K562 (cell line): ENCODE data around the gene AJM1. TPM values are rescaled to one million over a fixed set of nuclear protein-coding genes. Genes with fewer than 3 reads are reported as not detected.

Experiments
- DIDO1 ChIP-seq: fragments of 450-650 bp; IDR thresholded peaks from 2 replicates; pipeline ENCODE4 v1.6.1; 2016; ENCODE audit warnings: low read depth, missing biosample characterization, missing genetic modification characterization
- FOXJ2 ChIP-seq: fragments of 200-800 bp; sonication (Bioruptor generic); IDR thresholded peaks from 2 replicates; pipeline ENCODE4 v1.6.1; 2016; ENCODE audit warnings: missing genetic modification characterization, missing compliant biosample characterization
- MTA3 ChIP-seq: fragments of 450-650 bp; formaldehyde crosslinking; IDR thresholded peaks from 2 replicates; pipeline ENCODE4 v1.6.1; 2017; ENCODE audit warnings: mild to moderate bottlenecking, borderline replicate concordance
- MTF1 ChIP-seq: fragments of 250-450 bp; sonication (Bioruptor Pico); IDR thresholded peaks from 2 replicates; pipeline ENCODE4 v1.9.0; 2021; ENCODE audit warnings: moderate library complexity, mild to moderate bottlenecking, inconsistent platforms, borderline replicate concordance
- NFE2 ChIP-seq: IDR thresholded peaks from 2 replicates; pipeline ENCODE4 v1.6.1; 2014; ENCODE audit warnings: antibody characterized with exemption, low read depth
- NR2F6 ChIP-seq: fragments of 450-650 bp; formaldehyde crosslinking; IDR thresholded peaks from 2 replicates; pipeline ENCODE4 v1.4.0; 2020; ENCODE audit warnings: mild to moderate bottlenecking
- NRF1 ChIP-seq, 2 experiments: fragments of 450-650 bp; IDR thresholded peaks in 1 of 2; conservative IDR thresholded peaks in 1 of 2; 2 replicates each; pipeline ENCODE4 v1.6.1; 2014; ENCODE audit warnings: mild to moderate bottlenecking in 2 of 2
- PYGO2 ChIP-seq: fragments of 450-650 bp; IDR thresholded peaks from 2 replicates; pipeline ENCODE4 v1.6.1; 2016; ENCODE audit warnings: mild to moderate bottlenecking, missing genetic modification characterization, moderate library complexity, missing compliant biosample characterization
- RCOR1 ChIP-seq, 2 experiments: IDR thresholded peaks; 2 replicates each; pipeline ENCODE4 v1.6.1; 2012; ENCODE audit warnings: low read depth in 2 of 2, low read length in 2 of 2, borderline replicate concordance in 1 of 2, improper control_type of control experiment in 1 of 2
- SRSF1 ChIP-seq: fragments of 200-400 bp; formaldehyde crosslinking; IDR thresholded peaks from 2 replicates; pipeline ENCODE4 v1.6.1; 2017; ENCODE audit warnings: mild to moderate bottlenecking, low read depth, low read length, moderate library complexity
- TBP ChIP-seq: optimal IDR thresholded peaks from 2 replicates; pipeline ENCODE3; 2011; ENCODE audit warnings: low read depth, low read length, improper control_type of control experiment
- ZBTB40 ChIP-seq, 2 experiments: fragments of 450-650 bp in 1 of 2; sonication (generic) in 1 of 2; formaldehyde crosslinking in 1 of 2; IDR thresholded peaks; 2 replicates each; pipeline versions ENCODE4 v1.7.1 to v1.9.0; 2016 to 2022; ENCODE audit warnings: inconsistent platforms in 1 of 2, mild to moderate bottlenecking in 1 of 2, missing genetic modification reagents in 1 of 2
- ZKSCAN3 ChIP-seq: fragments of 250-450 bp; sonication (Bioruptor Pico); IDR thresholded peaks from 2 replicates; pipeline ENCODE4 v1.4.0; 2020
- ZNF224 ChIP-seq: sonication (generic); formaldehyde crosslinking; IDR thresholded peaks from 2 replicates; pipeline ENCODE4 v1.8.0; 2022; ENCODE audit warnings: mild to moderate bottlenecking, missing genetic modification reagents
- polyA plus RNA-seq, 8 experiments: library from polyadenylated mRNA; depleted of rRNA in 4 of 8; stranded (reverse) in 5 of 8; unstranded in 3 of 8; fragments of >200 nt; fragmentation: Nextera tagmentation in 2 of 8; fragmentation: Illumina TruSeq in 1 of 8; extraction: Ambion mirVana in 2 of 8; extraction: Trizol in 1 of 8; gene quantifications; 2 replicates each; pipeline versions ENCODE4 v1.2.1 to v1.2.3, GENCODE V29; 2011 to 2014; ENCODE audit warnings: inconsistent platforms in 1 of 8, missing spikeins in 1 of 8
- total RNA-seq, 7 experiments: library from RNA; depleted of rRNA in 6 of 7; stranded (reverse); fragments of >200 nt in 6 of 7; fragmentation: Illumina TruSeq in 2 of 7; extraction: Trizol in 2 of 7; gene quantifications; 2 replicates each; pipeline versions ENCODE4 v1.2.1 to v1.2.3, GENCODE V29; 2011 to 2021; ENCODE audit warnings: low replicate concordance in 1 of 7
- TF ChIP-seq, protein P1 (sequence below): fragments of 250-450 bp; sonication (Bioruptor Pico); IDR thresholded peaks from 2 replicates; pipeline ENCODE4 v1.4.0; 2020
- TF ChIP-seq, protein P2 (sequence below): fragments of 250-450 bp; sonication (Bioruptor Pico); IDR thresholded peaks from 2 replicates; pipeline ENCODE4 v1.8.0; 2021; ENCODE audit warnings: mild to moderate bottlenecking, moderate library complexity

AJM1 gene
- total and polyA plus RNA-seq, 9 of the 15 experiments (the other 6 are each of a cell fraction or from before 2014, with no cell fraction given) = 0.01 to 3.7 (median 0.65) TPM; not detected in 1

DNA sequence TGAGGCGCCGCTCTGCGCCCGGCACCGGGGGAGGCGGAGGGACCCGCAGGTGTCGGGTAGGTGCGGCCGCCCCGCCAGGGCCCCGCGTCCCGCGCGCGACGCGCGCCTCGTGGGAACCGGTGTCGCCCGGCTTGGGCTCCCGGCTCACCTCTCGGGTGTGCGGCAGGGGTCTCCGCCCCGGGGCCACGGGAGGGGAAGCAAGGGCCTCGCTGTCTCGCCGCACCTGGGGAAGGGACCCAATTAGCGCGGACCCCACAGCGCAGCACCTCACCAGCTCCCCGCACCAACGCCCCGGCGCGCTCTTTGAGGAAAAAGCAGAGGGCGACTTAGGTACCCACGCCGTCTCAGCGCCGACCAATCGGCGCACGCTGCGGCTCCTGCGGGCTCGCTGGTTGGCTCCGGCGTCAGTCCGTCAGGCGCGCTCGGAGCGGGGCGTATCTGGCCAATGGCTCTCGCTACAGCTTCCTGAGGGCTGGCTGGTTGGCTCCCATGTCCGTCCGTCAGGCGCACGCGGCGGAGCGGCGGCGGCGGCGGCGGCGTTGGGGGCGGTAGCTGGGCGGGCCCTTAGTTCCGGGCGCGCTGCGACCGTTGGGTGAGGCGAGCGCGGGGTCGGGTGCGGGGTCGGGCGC lies 43.8 kb downstream of the AJM1 start, which contains the start of gene TRAF2 (continued):
- TF ChIP-seq DIDO1 (tag) (no peak), ZNF224 (CRISPR knock-in tag) (no peak), PYGO2 (tag) (no peak), TBP (peak; percentile 80), RCOR1 (IDR thresholded peaks at IDR 0.05; ENCODE audit: borderline replicate concordance in 1 of 2, low read depth in 2 of 2, low read length in 2 of 2) (0 out of 4 replicates have a peak, but pooled peaks of 1 of the 2 experiments have one; percentile 22), ZBTB40 (IDR thresholded peaks at IDR 0.05) (peak; percentile 19; the same call in 1 of the 2 replicates), ZBTB40 (CRISPR knock-in tag; IDR thresholded peaks at IDR 0.05) (no peak), MTA3 (peak; percentile 96), MTF1 (no peak), SRSF1 (no peak), FOXJ2 (tag) (no peak), NRF1 (conservative IDR thresholded peaks at IDR 0.05 in 1 of 2, IDR thresholded peaks at IDR 0.05 in 1 of 2) (peak; percentile 71 to 79), NFE2 (no peak), ZKSCAN3 (CRISPR knock-in tag) (no peak), NR2F6 (0 out of 2 replicates have a peak, but pooled peaks have one; percentile 35)
- TF ChIP-seq, protein P1, sequence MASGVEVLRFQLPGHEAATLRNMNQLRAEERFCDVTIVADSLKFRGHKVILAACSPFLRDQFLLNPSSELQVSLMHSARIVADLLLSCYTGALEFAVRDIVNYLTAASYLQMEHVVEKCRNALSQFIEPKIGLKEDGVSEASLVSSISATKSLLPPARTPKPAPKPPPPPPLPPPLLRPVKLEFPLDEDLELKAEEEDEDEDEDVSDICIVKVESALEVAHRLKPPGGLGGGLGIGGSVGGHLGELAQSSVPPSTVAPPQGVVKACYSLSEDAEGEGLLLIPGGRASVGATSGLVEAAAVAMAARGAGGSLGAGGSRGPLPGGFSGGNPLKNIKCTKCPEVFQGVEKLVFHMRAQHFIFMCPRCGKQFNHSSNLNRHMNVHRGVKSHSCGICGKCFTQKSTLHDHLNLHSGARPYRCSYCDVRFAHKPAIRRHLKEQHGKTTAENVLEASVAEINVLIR (CRISPR knock-in tag) = peak; percentile 65
- TF ChIP-seq, protein P2, sequence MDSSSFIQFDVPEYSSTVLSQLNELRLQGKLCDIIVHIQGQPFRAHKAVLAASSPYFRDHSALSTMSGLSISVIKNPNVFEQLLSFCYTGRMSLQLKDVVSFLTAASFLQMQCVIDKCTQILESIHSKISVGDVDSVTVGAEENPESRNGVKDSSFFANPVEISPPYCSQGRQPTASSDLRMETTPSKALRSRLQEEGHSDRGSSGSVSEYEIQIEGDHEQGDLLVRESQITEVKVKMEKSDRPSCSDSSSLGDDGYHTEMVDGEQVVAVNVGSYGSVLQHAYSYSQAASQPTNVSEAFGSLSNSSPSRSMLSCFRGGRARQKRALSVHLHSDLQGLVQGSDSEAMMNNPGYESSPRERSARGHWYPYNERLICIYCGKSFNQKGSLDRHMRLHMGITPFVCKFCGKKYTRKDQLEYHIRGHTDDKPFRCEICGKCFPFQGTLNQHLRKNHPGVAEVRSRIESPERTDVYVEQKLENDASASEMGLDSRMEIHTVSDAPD = no peak
